Neural progenitor cell (in vitro differentiated cells): Measurements from ENCODE around the gene DLG2. TPM values are rescaled to one million over a fixed set of nuclear protein-coding genes. Genes with fewer than 3 reads are reported as not detected.

Experiments used
- DNase-seq: peaks from one replicate; pipeline ENCODE4 v3.0.0-alpha.2; 2016; ENCODE audit warnings: low spot score
- H2AFZ ChIP-seq: fragments of 200-600 bp; sonication (generic); replicated peaks from 2 replicates; pipeline ENCODE4 v1.6.1; 2016; ENCODE audit warnings: antibody characterized with exemption
- H3F3A ChIP-seq: fragments of 200-600 bp; sonication (generic); 2 replicates; pipeline ENCODE4 v1.6.1; 2016; ENCODE audit warnings: antibody characterized with exemption, low read depth
- H3K27ac ChIP-seq: fragments of 200-600 bp; sonication (generic); 2 replicates; pipeline ENCODE4 v1.5.1; 2016; ENCODE audit warnings: mild to moderate bottlenecking
- H3K27me3 ChIP-seq: fragments of 200-600 bp; sonication (generic); 2 replicates; pipeline ENCODE4 v1.6.1; 2016; ENCODE audit warnings: mild to moderate bottlenecking, moderate library complexity
- H3K36me3 ChIP-seq: fragments of 200-600 bp; sonication (generic); 2 replicates; pipeline ENCODE4 v1.5.1; 2016
- H3K4me1 ChIP-seq: fragments of 200-600 bp; sonication (generic); 2 replicates; pipeline ENCODE4 v1.6.1; 2016; ENCODE audit warnings: mixed run types
- H3K4me2 ChIP-seq: fragments of 200-600 bp; sonication (generic); 2 replicates; pipeline ENCODE4 v1.6.1; 2016
- H3K4me3 ChIP-seq: fragments of 200-600 bp; sonication (generic); 2 replicates; pipeline ENCODE4 v1.5.1; 2016
- H3K79me2 ChIP-seq: fragments of 200-600 bp; sonication (generic); 2 replicates; pipeline ENCODE4 v1.6.1; 2016; ENCODE audit warnings: low read depth
- H3K9ac ChIP-seq: fragments of 200-600 bp; sonication (generic); 2 replicates; pipeline ENCODE4 v1.6.1; 2016
- H3K9me3 ChIP-seq: fragments of 200-600 bp; sonication (generic); 2 replicates; pipeline ENCODE4 v1.5.1; 2016; ENCODE audit warnings: low read depth
- H4K20me1 ChIP-seq: fragments of 200-600 bp; sonication (generic); 2 replicates; pipeline ENCODE4 v1.6.1; 2016; ENCODE audit warnings: low read depth
- H3K27ac Mint-ChIP-seq: 3 replicates; pipeline ENCODE4 v1.8.0; 2021; ENCODE audit warnings: mixed read lengths
- H3K27me3 Mint-ChIP-seq: 2 replicates; pipeline ENCODE4 v1.8.0; 2022; ENCODE audit warnings: low read depth, mild to moderate bottlenecking, inconsistent platforms, moderate library complexity, mixed read lengths; ENCODE audit not compliant: insufficient read depth
- H3K36me3 Mint-ChIP-seq: 3 replicates; pipeline ENCODE4 v1.8.0; 2021; ENCODE audit warnings: mixed read lengths
- H3K4me1 Mint-ChIP-seq: 3 replicates; pipeline ENCODE4 v1.8.0; 2021; ENCODE audit warnings: mixed read lengths
- H3K4me3 Mint-ChIP-seq: 3 replicates; pipeline ENCODE4 v1.8.0; 2021; ENCODE audit warnings: mild to moderate bottlenecking, moderate library complexity, mixed read lengths
- H3K9me3 Mint-ChIP-seq: 3 replicates; pipeline ENCODE4 v1.8.0; 2020; ENCODE audit warnings: mixed read lengths
- EZH2 ChIP-seq: fragments of 200-600 bp; sonication (generic); IDR thresholded peaks from 2 replicates; pipeline ENCODE4 v1.6.1; 2017; ENCODE audit warnings: antibody characterized with exemption, mild to moderate bottlenecking, moderate library complexity
- EZH2phosphoT487 ChIP-seq: fragments of 200-600 bp; sonication (generic); IDR thresholded peaks from 2 replicates; pipeline ENCODE4 v1.6.1; 2017; ENCODE audit warnings: antibody characterized with exemption
- total RNA-seq: library from RNA; depleted of rRNA; stranded (reverse); fragments of >200 nt; gene quantifications from 2 replicates; pipeline ENCODE4 v1.2.3, GENCODE V29; 2015; ENCODE audit warnings: low replicate concordance
- TF ChIP-seq, protein P1 (sequence below): fragments of 200-600 bp; sonication (generic); IDR thresholded peaks from 2 replicates; pipeline ENCODE4 v1.5.1; 2017; ENCODE audit warnings: antibody characterized with exemption, mild to moderate bottlenecking

DLG2 gene
- total RNA-seq, 1 donor from 2014 or later, result 7.5 TPM

DNA sequence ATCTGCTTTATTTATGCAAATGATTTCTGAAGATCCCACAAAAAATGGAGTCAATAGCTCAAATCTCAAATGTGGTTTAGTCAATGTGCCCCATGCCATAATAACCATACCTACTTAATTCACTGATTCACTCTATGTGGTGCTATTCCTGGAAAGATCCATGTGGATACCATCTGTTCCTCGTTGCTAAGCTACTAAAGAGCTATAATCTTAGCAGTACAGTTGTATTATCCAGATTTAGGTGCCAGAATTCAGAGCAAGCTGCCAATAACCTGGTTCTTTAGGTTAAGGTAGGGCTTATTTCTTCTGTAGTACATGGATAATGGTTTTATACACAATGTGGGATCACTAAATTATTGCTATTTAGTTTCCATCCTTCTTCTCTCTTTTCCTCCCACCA, 1366.3 kb downstream of the DLG2 start:
- Mint-ChIP-seq H3K9me3 (no peaks in the 10 kb centered on the region), H3K4me3 (no peak overlapping the region), H3K36me3 (no peaks in the 10 kb centered on the region), H3K4me1 (peaks cover 5% of the 10 kb centered on the region), H3K27me3 (no peaks in the 10 kb centered on the region), H3K27ac (no peak overlapping the region)
- no peak for DNase-seq
- Histone ChIP-seq H3F3A (no peaks in the 10 kb centered on the region), H3K27ac (no peak overlapping the region), H3K9me3 (no peaks in the 10 kb centered on the region), H3K36me3 (no peaks in the 10 kb centered on the region), H3K4me3 (no peak overlapping the region), H3K27me3 (no peaks in the 10 kb centered on the region), H3K4me2 (no peak overlapping the region), H4K20me1 (no peaks in the 10 kb centered on the region), H3K9ac (no peak overlapping the region), H2AFZ (no peak overlapping the region), H3K4me1 (no peaks in the 10 kb centered on the region), H3K79me2 (no peaks in the 10 kb centered on the region)
- TF ChIP-seq EZH2, result no peak

DNA sequence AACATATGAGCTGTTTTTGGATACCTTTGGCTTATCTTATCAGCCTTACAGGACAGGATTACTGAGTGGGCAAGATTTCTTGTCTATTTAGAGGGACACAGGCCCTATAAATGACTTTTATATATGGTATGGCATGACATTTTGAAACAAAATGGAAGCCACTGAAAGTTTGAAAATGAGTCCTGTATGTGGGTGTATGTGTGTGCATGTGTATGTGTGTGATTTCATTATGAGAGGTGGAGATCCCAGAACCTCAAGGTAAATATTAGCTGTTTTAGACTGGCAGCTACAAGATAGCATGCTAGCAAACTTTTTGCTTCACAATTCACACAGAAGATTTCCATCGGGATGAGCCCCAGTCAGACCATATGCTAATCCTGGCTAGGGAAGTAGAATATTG, 1370.5 kb downstream of the DLG2 start:
- no peaks in the 10 kb centered on the region for H3F3A ChIP-seq
- DNase-seq, result no peak
- Mint-ChIP-seq H3K4me3 (no peak overlapping the region), H3K27me3 (peaks cover 2% of the 10 kb centered on the region), H3K4me1 (peaks cover 5% of the 10 kb centered on the region), H3K36me3 (no peaks in the 10 kb centered on the region), H3K9me3 (no peaks in the 10 kb centered on the region), H3K27ac (no peak overlapping the region)
- TF ChIP-seq, protein P1, sequence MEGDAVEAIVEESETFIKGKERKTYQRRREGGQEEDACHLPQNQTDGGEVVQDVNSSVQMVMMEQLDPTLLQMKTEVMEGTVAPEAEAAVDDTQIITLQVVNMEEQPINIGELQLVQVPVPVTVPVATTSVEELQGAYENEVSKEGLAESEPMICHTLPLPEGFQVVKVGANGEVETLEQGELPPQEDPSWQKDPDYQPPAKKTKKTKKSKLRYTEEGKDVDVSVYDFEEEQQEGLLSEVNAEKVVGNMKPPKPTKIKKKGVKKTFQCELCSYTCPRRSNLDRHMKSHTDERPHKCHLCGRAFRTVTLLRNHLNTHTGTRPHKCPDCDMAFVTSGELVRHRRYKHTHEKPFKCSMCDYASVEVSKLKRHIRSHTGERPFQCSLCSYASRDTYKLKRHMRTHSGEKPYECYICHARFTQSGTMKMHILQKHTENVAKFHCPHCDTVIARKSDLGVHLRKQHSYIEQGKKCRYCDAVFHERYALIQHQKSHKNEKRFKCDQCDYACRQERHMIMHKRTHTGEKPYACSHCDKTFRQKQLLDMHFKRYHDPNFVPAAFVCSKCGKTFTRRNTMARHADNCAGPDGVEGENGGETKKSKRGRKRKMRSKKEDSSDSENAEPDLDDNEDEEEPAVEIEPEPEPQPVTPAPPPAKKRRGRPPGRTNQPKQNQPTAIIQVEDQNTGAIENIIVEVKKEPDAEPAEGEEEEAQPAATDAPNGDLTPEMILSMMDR, result no peak
- no peak for TF ChIP-seq EZH2
- TF ChIP-seq EZH2phosphoT487, result no peak
- no peak overlapping the region for H2AFZ ChIP-seq
- H3K27ac ChIP-seq, result no peak overlapping the region
- no peaks in the 10 kb centered on the region for H3K27me3 ChIP-seq
- no peaks in the 10 kb centered on the region for H4K20me1 ChIP-seq
- H3K9ac ChIP-seq, result no peak overlapping the region
- no peak overlapping the region for H3K4me3 ChIP-seq
- no peaks in the 10 kb centered on the region for H3K9me3 ChIP-seq
- H3K4me1 ChIP-seq, result no peaks in the 10 kb centered on the region
- no peaks in the 10 kb centered on the region for H3K36me3 ChIP-seq
- no peak overlapping the region for H3K4me2 ChIP-seq
- no peaks in the 10 kb centered on the region for H3K79me2 ChIP-seq

DNA sequence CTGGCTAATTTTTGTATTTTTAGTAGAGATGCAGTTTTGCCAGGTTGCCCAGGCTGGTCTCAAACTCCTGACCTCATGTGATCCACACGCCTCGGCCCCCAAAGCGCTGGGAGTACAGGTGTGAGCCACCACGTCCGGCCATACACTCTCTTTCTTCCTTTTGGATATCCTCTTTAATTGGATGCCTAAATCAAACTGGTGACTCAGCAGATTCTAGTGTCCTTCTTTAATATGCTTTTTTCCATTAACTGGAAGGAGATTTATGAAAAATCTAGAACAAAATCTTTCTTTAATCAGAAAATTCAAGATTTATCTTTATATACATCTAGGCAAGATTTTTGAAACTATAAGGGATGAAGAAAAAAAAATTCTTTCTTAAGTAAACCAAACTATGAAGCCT, 1371.7 kb downstream of the DLG2 start:
- Histone ChIP-seq H2AFZ (no peak overlapping the region), H3K79me2 (no peaks in the 10 kb centered on the region), H3K27ac (no peak overlapping the region), H3K27me3 (no peaks in the 10 kb centered on the region), H3K4me3 (no peak overlapping the region), H3K9ac (no peak overlapping the region), H3K9me3 (no peaks in the 10 kb centered on the region), H3K36me3 (no peaks in the 10 kb centered on the region), H3F3A (no peaks in the 10 kb centered on the region), H3K4me2 (no peak overlapping the region), H4K20me1 (no peaks in the 10 kb centered on the region), H3K4me1 (no peaks in the 10 kb centered on the region)
- H3K4me1 Mint-ChIP-seq, result no peaks in the 10 kb centered on the region
- TF ChIP-seq EZH2phosphoT487, result no peak
- TF ChIP-seq, protein P1, result no peak
- no peak for TF ChIP-seq EZH2
- peaks cover 2% of the 10 kb centered on the region for H3K9me3 Mint-ChIP-seq
- DNase-seq, result no peak
- peaks cover 2% of the 10 kb centered on the region for H3K27me3 Mint-ChIP-seq
- no peak overlapping the region for H3K4me3 Mint-ChIP-seq
- H3K36me3 Mint-ChIP-seq, result no peaks in the 10 kb centered on the region
- no peak overlapping the region for H3K27ac Mint-ChIP-seq

DNA sequence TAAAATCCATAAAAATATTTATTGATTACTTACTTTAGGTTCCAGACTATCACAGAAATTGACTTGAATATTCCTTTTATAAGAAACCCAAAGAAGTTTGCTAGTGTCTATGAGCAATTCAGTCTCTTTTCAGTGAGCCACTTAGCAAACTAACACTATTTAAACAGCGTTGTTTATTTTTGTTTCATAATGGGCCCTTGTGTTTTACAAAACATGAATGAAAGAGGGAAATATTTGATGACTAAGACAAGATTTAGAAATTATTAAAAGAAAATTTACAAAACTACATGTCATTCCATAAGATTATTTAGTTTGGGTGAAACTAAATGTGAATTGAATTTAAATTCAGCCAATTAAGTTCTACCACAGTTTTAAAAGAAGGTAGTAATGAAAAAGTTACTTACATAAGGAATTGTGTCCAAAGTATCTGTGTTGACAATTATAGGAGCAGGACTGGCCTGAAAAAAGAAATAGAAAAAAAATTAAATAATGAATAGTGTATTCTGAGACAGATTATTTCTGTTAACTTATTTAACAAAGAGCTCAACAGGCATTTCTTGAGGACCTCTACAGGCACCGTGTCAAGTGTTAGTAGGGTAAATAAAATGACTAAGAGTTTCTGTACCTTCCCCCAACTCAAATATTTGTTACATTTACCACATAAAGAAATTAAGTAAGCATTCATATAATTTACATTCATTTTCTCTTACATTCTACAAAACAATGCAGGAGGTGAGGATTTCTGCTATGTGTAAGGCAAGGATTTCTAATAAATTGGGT, 1376.1 kb downstream of the DLG2 start:
- no peak for TF ChIP-seq EZH2phosphoT487
- no peak for TF ChIP-seq EZH2
- TF ChIP-seq, protein P1, result no peak
- no peak overlapping the region for H3K9ac ChIP-seq
- H3K27me3 Mint-ChIP-seq, result peaks cover 2% of the 10 kb centered on the region

More for the DNA sequence above, 1376.1 kb downstream of the DLG2 start:
- Mint-ChIP-seq H3K36me3 (no peaks in the 10 kb centered on the region), H3K4me1 (no peaks in the 10 kb centered on the region), H3K9me3 (peaks cover 2% of the 10 kb centered on the region), H3K4me3 (no peak overlapping the region), H3K27ac (no peak overlapping the region)
- Histone ChIP-seq H3K4me2 (no peak overlapping the region), H3K4me1 (no peaks in the 10 kb centered on the region), H3K27me3 (no peaks in the 10 kb centered on the region), H4K20me1 (no peaks in the 10 kb centered on the region), H3K79me2 (no peaks in the 10 kb centered on the region), H3K4me3 (no peak overlapping the region), H2AFZ (no peak overlapping the region), H3K36me3 (no peaks in the 10 kb centered on the region), H3F3A (no peaks in the 10 kb centered on the region), H3K27ac (no peak overlapping the region), H3K9me3 (no peaks in the 10 kb centered on the region)
- DNase-seq, result no peak
